Amygdala (tissue), 56 donors: ENCODE data around the gene PROKR1.

ENCODE experiments used
- DNase-seq, 56 donors: peaks; one replicate each; lab custom pipeline; 2025; lab: John Stamatoyannopoulos, UW

Gene PROKR1

GRCh38 chr2:68695971-68696370 is 52.6 kb downstream of the PROKR1 start:
- no peak for DNase-seq

GRCh38 chr2:68696554-68696953 is 53.2 kb downstream of the PROKR1 start:
- DNase-seq: no peak

- DNase-seq: no peak
Observed at GRCh38 chr2:68698567-68699377, 55.4 kb downstream of the PROKR1 start.

- DNase-seq: no peak
Observed at GRCh38 chr2:68700560-68700959, 57.2 kb downstream of the PROKR1 start.

GRCh38 chr2:68706637-68707036 is 63.3 kb downstream of the PROKR1 start:
- DNase-seq: no peak
